GM12865 (cell line): ENCODE data around the gene FBH1.
"Not testable (repeated sequence)": the region's sequence is repeated elsewhere in the genome, so short reads cannot be mapped to it uniquely, and the experiment has no call there.

Experiments
- DNase-seq: peaks from one replicate; pipeline ENCODE4 v3.0.0; 2010; ENCODE audit warnings: low read depth
- H3K4me3 ChIP-seq: 2 replicates; pipeline ENCODE4 v1.5.1; 2011; ENCODE audit warnings: mild to moderate bottlenecking, low read depth, low read length, control low read depth
- CTCF ChIP-seq: IDR thresholded peaks from 2 replicates; pipeline ENCODE4 v1.5.1; 2011; ENCODE audit warnings: low read length, control low read depth, low read depth, inconsistent platforms; ENCODE audit not compliant: insufficient read depth; ENCODE audit errors: missing control alignments

The FBH1 gene

GRCh38 chr10:5889624-5890451 lies at the start of gene FBH1, which contains the start of gene ANKRD16:
TSS of gene FBH1 (plus strand) at chr10:5890243. CDS start at chr10:5890346, 103 bp downstream.
TSS of gene ANKRD16 (minus strand) at chr10:5889893. CDS start at chr10:5889354, 539 bp downstream.
- DNase-seq: peak; percentile 100
- TF ChIP-seq CTCF: no peak
- peak within 1 kb of the TSS; percentile 89 for H3K4me3 ChIP-seq

DNA sequence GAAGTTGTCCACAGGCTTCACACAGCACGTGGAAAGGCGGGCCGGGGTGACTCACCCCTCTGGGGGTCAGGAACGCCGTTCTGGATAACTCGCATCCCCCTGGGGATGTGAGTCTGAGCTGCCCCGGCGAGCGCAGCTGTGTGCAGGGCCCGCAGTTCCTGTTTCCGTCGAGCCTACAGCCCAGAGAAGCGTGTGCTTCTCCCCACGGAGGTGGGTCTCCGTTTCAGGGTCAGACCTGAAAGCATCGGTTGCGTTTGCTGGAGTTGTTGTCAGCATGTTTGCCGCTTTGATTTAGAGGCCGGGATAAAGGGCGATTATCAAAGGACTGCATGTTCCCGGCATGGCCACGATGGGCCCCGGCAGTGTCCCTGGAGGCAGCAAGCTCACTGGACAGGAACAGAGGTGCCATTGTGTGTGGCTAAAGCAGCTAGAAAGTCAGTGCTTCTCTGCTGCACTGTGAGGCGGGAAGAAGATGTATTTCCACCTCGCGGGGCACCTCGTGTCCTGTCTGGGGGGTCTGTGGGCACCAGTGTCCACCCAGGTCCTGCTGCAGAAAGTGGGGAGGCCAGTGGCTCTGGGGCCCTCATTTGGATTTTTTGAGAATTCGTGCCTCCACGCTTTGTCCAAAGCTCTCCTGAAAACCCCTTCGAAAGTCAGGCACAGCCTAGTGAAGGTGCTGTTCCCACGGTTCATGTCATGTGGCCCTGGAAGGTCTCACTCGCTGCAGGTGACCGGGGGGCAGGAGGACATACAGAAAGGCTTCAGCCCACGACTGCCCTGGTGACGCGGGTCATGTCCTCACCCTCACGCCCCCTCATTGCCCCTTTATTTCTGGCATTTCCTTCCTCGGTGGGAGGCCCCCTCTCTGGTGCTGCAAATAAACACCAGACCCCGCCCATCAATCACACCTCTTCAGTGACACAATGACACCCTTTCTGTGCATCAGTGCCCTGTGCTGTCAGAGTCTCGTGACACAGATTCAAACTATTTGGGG lies 49.4 kb upstream of the FBH1 start:
- no peak for TF ChIP-seq CTCF
- peak; percentile 88 for DNase-seq
- peak overlapping the region; percentile 58 for H3K4me3 ChIP-seq

- TF ChIP-seq CTCF: no peak
- no peak overlapping the region for H3K4me3 ChIP-seq
- no peak for DNase-seq
Measured at GRCh38 chr10:5841965-5842364, 48.1 kb upstream of the FBH1 start.

GRCh38 chr10:5843686-5844344 lies 46.2 kb upstream of the FBH1 start:
- H3K4me3 ChIP-seq: peak overlapping the region; percentile 22; the same call in 1 of the 2 replicates
- no peak for TF ChIP-seq CTCF
- DNase-seq: peak; percentile 51

DNA sequence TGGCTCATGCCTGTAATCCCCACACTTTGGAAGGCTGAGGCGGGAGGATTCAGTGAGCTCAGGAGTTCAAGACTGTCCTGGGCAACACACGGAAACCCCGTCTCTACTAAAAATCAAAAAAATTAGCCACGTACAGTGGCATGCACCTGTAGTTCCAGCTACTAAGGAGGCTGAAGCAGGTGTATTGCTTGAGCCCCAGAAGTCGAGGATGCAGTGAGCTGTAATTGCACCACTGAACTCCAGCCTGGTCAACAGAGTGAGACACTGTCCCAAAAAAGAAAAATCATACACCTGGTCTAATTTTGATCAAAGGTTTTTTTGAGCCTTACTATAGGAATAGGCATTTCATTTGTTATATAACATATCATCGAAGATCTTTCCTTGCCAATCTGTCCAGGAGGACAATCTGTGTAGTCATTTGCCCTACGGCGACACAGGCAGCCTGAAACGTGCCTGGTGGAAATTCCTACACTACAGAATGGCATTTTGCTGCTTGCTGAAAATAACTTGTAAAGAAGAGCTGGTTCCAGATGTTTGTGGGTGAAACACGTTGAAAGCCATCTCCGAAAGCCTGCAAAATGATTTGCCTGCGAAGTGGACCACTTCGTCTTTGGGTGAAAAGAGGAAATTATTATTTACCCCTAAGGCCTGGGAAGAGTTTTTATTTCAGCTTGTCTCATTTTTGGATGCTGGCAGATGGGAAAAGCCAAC lies 45.5 kb upstream of the FBH1 start:
- no peak for TF ChIP-seq CTCF
- peak overlapping the region; percentile 2; the same call in 1 of the 2 replicates for H3K4me3 ChIP-seq
- peak; percentile 42 for DNase-seq

GRCh38 chr10:5846667-5847066 lies 43.4 kb upstream of the FBH1 start:
- not testable (repeated sequence) for DNase-seq, H3K4me3 ChIP-seq
